Gastrocnemius medialis (tissue), 4 donors: ENCODE results near the gene CRTC3.

ENCODE experiments used
- CTCF ChIP-seq, 5 experiments: fragments of 450-650 bp in 3 of 5; fragments of 200-600 bp in 2 of 5; sonication (generic) in 2 of 5; IDR thresholded peaks in 4 of 5; conservative IDR thresholded peaks in 1 of 5; 1 replicate in 4 of 5; 2 replicates in 1 of 5; pipeline ENCODE4 v1.5.1; 2016 to 2019; ENCODE audit warnings: antibody characterized with exemption in 5 of 5, mild to moderate bottlenecking in 3 of 5, moderate library complexity in 3 of 5
- POLR2A ChIP-seq, 2 donors: fragments of 450-650 bp; IDR thresholded peaks; one replicate each; pipeline ENCODE4 v1.6.1; 2017; ENCODE audit warnings: antibody characterized with exemption in 2 of 2, mild to moderate bottlenecking in 2 of 2, moderate library complexity in 2 of 2

- TF ChIP-seq CTCF (IDR thresholded peaks at IDR 0.05 in 4 of 5, conservative IDR thresholded peaks at IDR 0.05 in 1 of 5) (no peak), POLR2A (IDR thresholded peaks at IDR 0.05) (no peak)
Observed at GRCh38 chr15:90580946-90581345, 51.2 kb downstream of the CRTC3 start.
